ENCODE results near the gene PPP1R10. TPM values are rescaled to one million over a fixed set of nuclear protein-coding genes. Genes with fewer than 3 reads are reported as not detected.
"Not testable (repeated sequence)": the region's sequence is repeated elsewhere in the genome, so short reads cannot be mapped to it uniquely, and the experiment has no call there.

The PPP1R10 gene
- polyA plus RNA-seq, 1 donor (not counting 4 experiments of a cell fraction or from before 2014, with no cell fraction given) = 36.6 TPM

DNA sequence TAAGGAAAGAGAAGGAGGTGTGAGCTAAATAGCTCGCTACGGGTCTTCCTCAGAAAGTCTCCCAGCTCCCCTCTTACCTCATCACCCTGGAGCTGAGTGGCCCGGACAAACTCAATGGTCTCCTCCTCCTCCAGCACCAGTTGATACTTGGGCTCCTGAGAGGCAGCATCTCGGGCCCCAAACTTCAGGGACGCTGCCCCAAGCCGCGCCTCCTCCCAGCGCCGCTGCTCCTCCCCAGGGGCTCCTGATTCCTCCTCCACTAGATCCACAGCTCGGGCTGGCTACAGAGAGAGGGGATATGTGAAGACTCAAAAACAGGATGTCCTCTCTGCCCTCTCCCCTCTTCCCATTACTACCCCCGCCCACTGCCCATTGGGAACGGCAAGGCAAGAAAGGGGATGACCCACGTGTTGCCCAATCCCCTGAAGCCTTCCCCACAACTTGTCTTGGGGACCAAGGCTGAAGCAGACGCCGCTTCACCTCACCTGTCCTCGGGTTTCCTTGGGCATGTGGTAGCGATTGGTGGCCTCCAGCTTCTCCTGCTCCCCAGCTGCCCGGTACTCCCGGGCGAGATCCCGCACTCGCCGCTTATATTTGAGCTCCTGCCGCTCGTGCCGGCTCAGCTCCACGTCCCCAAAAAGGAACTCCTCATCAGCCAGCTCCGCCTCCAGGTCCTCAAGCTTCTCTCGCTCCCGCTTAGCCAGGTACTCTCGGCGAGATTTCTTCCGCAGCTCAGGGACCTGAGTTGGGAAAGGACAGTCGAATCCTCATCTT is 48.1 kb upstream of the PPP1R10 start:
- FAIRE-seq (no peak), DNase-seq (ENCODE audit: low read depth, low spot score) (no peak)
- Histone ChIP-seq H3K9ac (ENCODE audit: control insufficient read depth, extremely low read depth, insufficient read depth, low read length) (no peak overlapping the region), H3K27me3 (ENCODE audit: control insufficient read depth, extremely low read depth, insufficient read depth, low read length) (no peaks in the 10 kb centered on the region), H3K4me1 (ENCODE audit: control insufficient read depth, extremely low read depth, insufficient read depth, low read length) (no peaks in the 10 kb centered on the region), H3K9me3 (ENCODE audit: control insufficient read depth, low read depth, low read length) (no peaks in the 10 kb centered on the region), H4K20me1 (ENCODE audit: control insufficient read depth, extremely low read depth, insufficient read depth, low read length) (no peaks in the 10 kb centered on the region), H2AFZ (ENCODE audit: control insufficient read depth, low read length) (no peak overlapping the region), H3K9me1 (ENCODE audit: control insufficient read depth, extremely low read depth, insufficient read depth, low read length) (no peaks in the 10 kb centered on the region), H3K79me2 (ENCODE audit: control insufficient read depth, insufficient read depth, low read length) (no peaks in the 10 kb centered on the region), H3K4me3 (ENCODE audit: control insufficient read depth in 2 of 3, extremely low read depth in 1 of 3, insufficient read depth in 2 of 3, low read depth in 1 of 3, low read length in 3 of 3) (no peak overlapping the region), H3K4me2 (ENCODE audit: control insufficient read depth, extremely low read depth, insufficient read depth, low read depth, low read length) (no peak overlapping the region), H3K27ac (ENCODE audit: control insufficient read depth, insufficient read depth, low read length) (no peak overlapping the region), H3K36me3 (ENCODE audit: control insufficient read depth in 2 of 2, extremely low read depth in 1 of 2, insufficient read depth in 2 of 2, low read length in 2 of 2) (peaks cover 39 to 47% of the 10 kb centered on the region in 2 experiments)
- dilution Hi-C loops (cut with MboI; ENCODE audit: extremely low pct_ligation_motif_present, low sequenced_read_pairs) = no loop called here
- no peak for TF ChIP-seq CTCF (optimal IDR thresholded peaks at IDR 0.05 in 1 of 3, IDR thresholded peaks at IDR 0.05 in 1 of 3, conservative IDR thresholded peaks at IDR 0.05 in 1 of 3; ENCODE audit: extremely low read depth in 1 of 3, insufficient read depth in 2 of 3, low read length in 3 of 3)
- TF ChIP-seq EZH2 (IDR thresholded peaks at IDR 0.05; ENCODE audit: low read length) = no peak

DNA sequence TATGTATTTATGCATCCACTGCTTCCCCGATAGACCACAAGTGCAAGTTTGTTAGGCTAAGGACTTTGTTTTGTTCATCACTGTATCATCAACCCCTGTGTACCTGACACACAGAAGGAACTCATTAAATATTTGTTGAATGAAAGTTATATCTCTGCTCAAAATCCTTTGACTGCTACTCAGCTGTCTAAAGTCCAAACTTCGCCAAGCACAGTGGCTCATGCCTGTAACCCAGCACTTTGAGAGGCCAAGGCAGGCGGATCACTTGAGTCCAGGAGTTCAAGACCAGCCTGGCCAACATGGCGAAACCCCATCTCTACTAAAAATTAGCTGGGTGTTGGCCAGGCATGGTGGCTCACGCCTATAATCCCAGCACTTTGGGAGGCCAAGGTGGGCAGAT is 40.9 kb upstream of the PPP1R10 start:
- H3K79me2 ChIP-seq (ENCODE audit: control insufficient read depth, insufficient read depth, low read length); H4K20me1 ChIP-seq (ENCODE audit: control insufficient read depth, extremely low read depth, insufficient read depth, low read length); H3K4me2 ChIP-seq (ENCODE audit: control insufficient read depth, extremely low read depth, insufficient read depth, low read depth, low read length); H3K4me3 ChIP-seq (ENCODE audit: control insufficient read depth in 2 of 3, extremely low read depth in 1 of 3, insufficient read depth in 2 of 3, low read depth in 1 of 3, low read length in 3 of 3); H3K9ac ChIP-seq (ENCODE audit: control insufficient read depth, extremely low read depth, insufficient read depth, low read length); DNase-seq (ENCODE audit: low read depth, low spot score); dilution Hi-C loops (cut with MboI; ENCODE audit: extremely low pct_ligation_motif_present, low sequenced_read_pairs); H3K9me3 ChIP-seq (ENCODE audit: control insufficient read depth, low read depth, low read length); H3K9me1 ChIP-seq (ENCODE audit: control insufficient read depth, extremely low read depth, insufficient read depth, low read length); H3K4me1 ChIP-seq (ENCODE audit: control insufficient read depth, extremely low read depth, insufficient read depth, low read length); H2AFZ ChIP-seq (ENCODE audit: control insufficient read depth, low read length); H3K27ac ChIP-seq (ENCODE audit: control insufficient read depth, insufficient read depth, low read length); H3K27me3 ChIP-seq (ENCODE audit: control insufficient read depth, extremely low read depth, insufficient read depth, low read length); FAIRE-seq: not testable (repeated sequence)
- H3K36me3 ChIP-seq (ENCODE audit: control insufficient read depth in 2 of 2, extremely low read depth in 1 of 2, insufficient read depth in 2 of 2, low read length in 2 of 2) = peaks cover 58 to 70% of the 10 kb centered on the region in 2 experiments

- H3K4me2 ChIP-seq (ENCODE audit: control insufficient read depth, extremely low read depth, insufficient read depth, low read depth, low read length) = no peak overlapping the region
- peaks cover 57 to 66% of the 10 kb centered on the region in 2 experiments for H3K36me3 ChIP-seq (ENCODE audit: control insufficient read depth in 2 of 2, extremely low read depth in 1 of 2, insufficient read depth in 2 of 2, low read length in 2 of 2)
- dilution Hi-C loops (cut with MboI; ENCODE audit: extremely low pct_ligation_motif_present, low sequenced_read_pairs) = no loop called here
Observed at GRCh38 chr6:30657454-30657853, 40.4 kb upstream of the PPP1R10 start.

More at GRCh38 chr6:30657454-30657853, 40.4 kb upstream of the PPP1R10 start:
- no peak overlapping the region for H3K27ac ChIP-seq (ENCODE audit: control insufficient read depth, insufficient read depth, low read length)
- H3K79me2 ChIP-seq (ENCODE audit: control insufficient read depth, insufficient read depth, low read length) = no peaks in the 10 kb centered on the region
- H3K9me1 ChIP-seq (ENCODE audit: control insufficient read depth, extremely low read depth, insufficient read depth, low read length) = no peaks in the 10 kb centered on the region
- no peaks in the 10 kb centered on the region for H3K27me3 ChIP-seq (ENCODE audit: control insufficient read depth, extremely low read depth, insufficient read depth, low read length)
- H2AFZ ChIP-seq (ENCODE audit: control insufficient read depth, low read length) = no peak overlapping the region
- no peak for DNase-seq (ENCODE audit: low read depth, low spot score)
- H3K4me1 ChIP-seq (ENCODE audit: control insufficient read depth, extremely low read depth, insufficient read depth, low read length) = no peaks in the 10 kb centered on the region
- H4K20me1 ChIP-seq (ENCODE audit: control insufficient read depth, extremely low read depth, insufficient read depth, low read length) = no peaks in the 10 kb centered on the region
- TF ChIP-seq CTCF (optimal IDR thresholded peaks at IDR 0.05 in 1 of 3, IDR thresholded peaks at IDR 0.05 in 1 of 3, conservative IDR thresholded peaks at IDR 0.05 in 1 of 3; ENCODE audit: extremely low read depth in 1 of 3, insufficient read depth in 2 of 3, low read length in 3 of 3) (no peak), EZH2 (IDR thresholded peaks at IDR 0.05; ENCODE audit: low read length) (no peak)
- no peak for FAIRE-seq
- H3K9me3 ChIP-seq (ENCODE audit: control insufficient read depth, low read depth, low read length) = no peaks in the 10 kb centered on the region
- H3K4me3 ChIP-seq (ENCODE audit: control insufficient read depth in 2 of 3, extremely low read depth in 1 of 3, insufficient read depth in 2 of 3, low read depth in 1 of 3, low read length in 3 of 3) = no peak overlapping the region
- H3K9ac ChIP-seq (ENCODE audit: control insufficient read depth, extremely low read depth, insufficient read depth, low read length) = no peak overlapping the region

Measured in keratinocyte (primary cell).